Activated CD4-positive, alpha-beta memory T cell treated with anti-CD3 and anti-CD28 coated beads for 36 hours (primary cell): ENCODE data around the gene HMCN2. TPM values are rescaled to one million over a fixed set of nuclear protein-coding genes. Genes with fewer than 3 reads are reported as not detected.

Source experiments
- CTCF ChIA-PET: fragments of 350-600 bp; sonication (Branson Sonifier 250); formaldehyde crosslinking; loops from one replicate; lab custom pipeline; 2021; ENCODE audit warnings: antibody characterized with exemption, inconsistent platforms; lab: Charles Lee
- POLR2A ChIA-PET: fragments of 350-600 bp; sonication (Branson Sonifier 250); formaldehyde crosslinking; loops from one replicate; lab custom pipeline; 2021; ENCODE audit warnings: antibody characterized with exemption; lab: Charles Lee
- DNase-seq: peaks from one replicate; pipeline ENCODE4 v3.0.0-alpha.2; 2020
- H3K27ac Mint-ChIP-seq: one replicate; pipeline ENCODE4 v1.8.0; 2021; ENCODE audit warnings: mixed read lengths
- H3K27me3 Mint-ChIP-seq: one replicate; pipeline ENCODE4 v1.8.0; 2021; ENCODE audit warnings: mixed read lengths
- H3K36me3 Mint-ChIP-seq: one replicate; pipeline ENCODE4 v1.8.0; 2021; ENCODE audit warnings: mixed read lengths
- H3K4me1 Mint-ChIP-seq: one replicate; pipeline ENCODE4 v1.8.0; 2021; ENCODE audit warnings: low read depth, mixed read lengths
- H3K4me3 Mint-ChIP-seq: one replicate; pipeline ENCODE4 v1.8.0; 2021; ENCODE audit warnings: mild to moderate bottlenecking, mixed read lengths
- H3K9me3 Mint-ChIP-seq: one replicate; pipeline ENCODE4 v1.8.0; 2021; ENCODE audit warnings: mixed read lengths
- intact Hi-C: fragments of 100-400 bp; cut with micrococcal nuclease; formaldehyde crosslinking; loops from one replicate; pipeline ENCODE4 v1.15.1; 2023
- total RNA-seq, 2 experiments: library from RNA; stranded (reverse); gene quantifications; one replicate each; pipeline ENCODE4 v1.2.3, GENCODE V29; 2021

The HMCN2 gene
- total RNA-seq, 2 experiments from 2014 or later: not detected

- POLR2A ChIA-PET: no interaction called here
These were observed 206.7 kb downstream of the HMCN2 start for GRCh38 chr9:130472184-130472705.

GRCh38 chr9:130473009-130473408, 207.4 kb downstream of the HMCN2 start:
- peaks cover 23% of the 10 kb centered on the region for H3K27me3 Mint-ChIP-seq
- ChIA-PET CTCF (interaction anchor here (1.0 kb wide), 1 partner anchor 12 kb away, joined by 3 read pairs; no protein-coding TSS in a partner anchor), POLR2A (no interaction called here)
- peaks cover 2% of the 10 kb centered on the region for H3K4me1 Mint-ChIP-seq
- no peak overlapping the region for H3K4me3 Mint-ChIP-seq
- H3K36me3 Mint-ChIP-seq: no peaks in the 10 kb centered on the region
- H3K27ac Mint-ChIP-seq: no peak overlapping the region
- DNase-seq: no peak
- intact Hi-C loops: no loop called here
- H3K9me3 Mint-ChIP-seq: no peaks in the 10 kb centered on the region

More at GRCh38 chr9:130472184-130472705, 206.7 kb downstream of the HMCN2 start:
- CTCF ChIA-PET: interaction anchor here (0.6 kb wide), 1 partner anchor 744 kb away, joined by 4 read pairs; no protein-coding TSS in a partner anchor
- Mint-ChIP-seq H3K36me3 (no peaks in the 10 kb centered on the region), H3K9me3 (no peaks in the 10 kb centered on the region), H3K4me1 (peaks cover 2% of the 10 kb centered on the region), H3K4me3 (no peak overlapping the region), H3K27me3 (peaks cover 30% of the 10 kb centered on the region), H3K27ac (no peak overlapping the region)
- intact Hi-C loops: no loop called here
- DNase-seq: no peak

- ChIA-PET POLR2A (no interaction called here), CTCF (interaction anchor here (1.0 kb wide), 1 partner anchor 13 kb away, joined by 3 read pairs; no protein-coding TSS in a partner anchor)
- no peak for DNase-seq
- H3K27ac Mint-ChIP-seq: no peak overlapping the region
- H3K4me3 Mint-ChIP-seq: no peak overlapping the region
- H3K4me1 Mint-ChIP-seq: peaks cover 2% of the 10 kb centered on the region
- peaks cover 22% of the 10 kb centered on the region for H3K27me3 Mint-ChIP-seq
- intact Hi-C loops: no loop called here
- no peaks in the 10 kb centered on the region for H3K36me3 Mint-ChIP-seq
- no peaks in the 10 kb centered on the region for H3K9me3 Mint-ChIP-seq
These were observed 208.0 kb downstream of the HMCN2 start for GRCh38 chr9:130473566-130473965.

- CTCF ChIA-PET: interaction anchor here (1.0 kb wide), 1 partner anchor 14 kb away, joined by 3 read pairs; no protein-coding TSS in a partner anchor
- H3K27ac Mint-ChIP-seq: no peak overlapping the region
These were observed 208.5 kb downstream of the HMCN2 start for GRCh38 chr9:130474106-130474505.

GRCh38 chr9:130476151-130476730, 210.7 kb downstream of the HMCN2 start:
- Mint-ChIP-seq H3K4me3 (no peak overlapping the region), H3K36me3 (no peaks in the 10 kb centered on the region), H3K27me3 (peaks cover 19% of the 10 kb centered on the region), H3K27ac (no peak overlapping the region), H3K9me3 (no peaks in the 10 kb centered on the region), H3K4me1 (peaks cover 2% of the 10 kb centered on the region)
- ChIA-PET POLR2A (no interaction called here), CTCF (interaction anchor here (0.6 to 1.0 kb wide), 2 partner anchors 206 to 254 kb away, joined by 3 read pairs; no protein-coding TSS in a partner anchor)
- no peak for DNase-seq
- intact Hi-C loops: no loop called here

More at GRCh38 chr9:130474106-130474505, 208.5 kb downstream of the HMCN2 start:
- Mint-ChIP-seq H3K4me3 (no peak overlapping the region), H3K9me3 (no peaks in the 10 kb centered on the region), H3K27me3 (peaks cover 18% of the 10 kb centered on the region), H3K4me1 (peaks cover 2% of the 10 kb centered on the region), H3K36me3 (no peaks in the 10 kb centered on the region)
- POLR2A ChIA-PET: no interaction called here
- no peak for DNase-seq
- intact Hi-C loops: no loop called here

- DNase-seq: no peak
- intact Hi-C loops: no loop called here
- no peaks in the 10 kb centered on the region for H3K9me3 Mint-ChIP-seq
- POLR2A ChIA-PET: no interaction called here
- H3K4me1 Mint-ChIP-seq: peaks cover 2% of the 10 kb centered on the region
- CTCF ChIA-PET: no interaction called here
- H3K4me3 Mint-ChIP-seq: no peak overlapping the region
- H3K27ac Mint-ChIP-seq: no peak overlapping the region
- peaks cover 16% of the 10 kb centered on the region for H3K27me3 Mint-ChIP-seq
- no peaks in the 10 kb centered on the region for H3K36me3 Mint-ChIP-seq
These were observed 212.0 kb downstream of the HMCN2 start for GRCh38 chr9:130477564-130477963.

- ChIA-PET CTCF (no interaction called here), POLR2A (no interaction called here)
- Mint-ChIP-seq H3K4me1 (peaks cover 2% of the 10 kb centered on the region), H3K4me3 (no peak overlapping the region), H3K9me3 (no peaks in the 10 kb centered on the region), H3K36me3 (no peaks in the 10 kb centered on the region), H3K27ac (no peak overlapping the region), H3K27me3 (peaks cover 18% of the 10 kb centered on the region)
- intact Hi-C loops: no loop called here
- no peak for DNase-seq
These were observed 212.6 kb downstream of the HMCN2 start for GRCh38 chr9:130478152-130478551.

GRCh38 chr9:130478736-130479575, 213.4 kb downstream of the HMCN2 start:
- Mint-ChIP-seq H3K4me1 (no peaks in the 10 kb centered on the region), H3K27me3 (peaks cover 24% of the 10 kb centered on the region), H3K9me3 (no peaks in the 10 kb centered on the region), H3K4me3 (no peak overlapping the region), H3K36me3 (no peaks in the 10 kb centered on the region), H3K27ac (no peak overlapping the region)
- POLR2A ChIA-PET: no interaction called here
- no peak for DNase-seq
- intact Hi-C loops: no loop called here
- CTCF ChIA-PET: no interaction called here

- H3K4me1 Mint-ChIP-seq: no peaks in the 10 kb centered on the region
- no peak for DNase-seq
- POLR2A ChIA-PET: no interaction called here
- H3K27ac Mint-ChIP-seq: no peak overlapping the region
- peaks cover 28% of the 10 kb centered on the region for H3K27me3 Mint-ChIP-seq
- no peak overlapping the region for H3K4me3 Mint-ChIP-seq
- intact Hi-C loops: no loop called here
- H3K9me3 Mint-ChIP-seq: no peaks in the 10 kb centered on the region
- CTCF ChIA-PET: no interaction called here
- no peaks in the 10 kb centered on the region for H3K36me3 Mint-ChIP-seq
These were observed 214.0 kb downstream of the HMCN2 start for GRCh38 chr9:130479587-130479986.

GRCh38 chr9:130480673-130481072, 215.1 kb downstream of the HMCN2 start:
- Mint-ChIP-seq H3K27me3 (peaks cover 23% of the 10 kb centered on the region), H3K27ac (no peak overlapping the region), H3K4me3 (no peak overlapping the region), H3K4me1 (no peaks in the 10 kb centered on the region), H3K9me3 (no peaks in the 10 kb centered on the region), H3K36me3 (no peaks in the 10 kb centered on the region)
- intact Hi-C loops: no loop called here
- DNase-seq: no peak
- ChIA-PET POLR2A (no interaction called here), CTCF (no interaction called here)

- POLR2A ChIA-PET: no interaction called here
- intact Hi-C loops: no loop called here
These were observed 216.9 kb downstream of the HMCN2 start for GRCh38 chr9:130482463-130482862.

GRCh38 chr9:130483371-130483971, 217.9 kb downstream of the HMCN2 start:
- H3K36me3 Mint-ChIP-seq: no peaks in the 10 kb centered on the region
- POLR2A ChIA-PET: no interaction called here
- intact Hi-C loops: no loop called here
- CTCF ChIA-PET: no interaction called here
- H3K27ac Mint-ChIP-seq: no peak overlapping the region
- H3K9me3 Mint-ChIP-seq: no peaks in the 10 kb centered on the region
- DNase-seq: no peak
- no peaks in the 10 kb centered on the region for H3K4me1 Mint-ChIP-seq
- no peak overlapping the region for H3K4me3 Mint-ChIP-seq
- peaks cover 29% of the 10 kb centered on the region for H3K27me3 Mint-ChIP-seq

More at GRCh38 chr9:130482463-130482862, 216.9 kb downstream of the HMCN2 start:
- H3K4me1 Mint-ChIP-seq: no peaks in the 10 kb centered on the region
- CTCF ChIA-PET: no interaction called here
- H3K9me3 Mint-ChIP-seq: no peaks in the 10 kb centered on the region
- DNase-seq: no peak
- H3K36me3 Mint-ChIP-seq: no peaks in the 10 kb centered on the region
- peaks cover 25% of the 10 kb centered on the region for H3K27me3 Mint-ChIP-seq
- no peak overlapping the region for H3K27ac Mint-ChIP-seq
- H3K4me3 Mint-ChIP-seq: no peak overlapping the region
